GM12878 (cell line): ENCODE data around the gene SH2B3. TPM values are rescaled to one million over a fixed set of nuclear protein-coding genes. Genes with fewer than 3 reads are reported as not detected.

Source experiments
- CBX3 ChIP-seq: fragments of 200-600 bp; sonication (generic); IDR thresholded peaks from 2 replicates; pipeline ENCODE4 v1.6.1; 2016; ENCODE audit warnings: low read depth, borderline replicate concordance
- CREB1 ChIP-seq: IDR thresholded peaks from 2 replicates; pipeline ENCODE4 v1.6.1; 2012; ENCODE audit warnings: low read depth, mild to moderate bottlenecking, inconsistent platforms
- EED ChIP-seq: sonication (generic); IDR thresholded peaks from 2 replicates; pipeline ENCODE4 v1.6.1; 2016; ENCODE audit warnings: antibody characterized with exemption, low read depth
- GATAD2B ChIP-seq: fragments of 450-650 bp; conservative IDR thresholded peaks from 2 replicates; pipeline ENCODE4 v1.6.1; 2017; ENCODE audit warnings: low read depth, mild to moderate bottlenecking, moderate library complexity
- HDGF ChIP-seq: fragments of 450-650 bp; IDR thresholded peaks from 2 replicates; pipeline ENCODE4 v1.6.1; 2016; ENCODE audit warnings: antibody characterized with exemption
- KAT2A ChIP-seq: conservative IDR thresholded peaks from 2 replicates; pipeline ENCODE4 v1.6.1; 2011; ENCODE audit warnings: low read depth, low read length; ENCODE audit not compliant: control insufficient read depth
- NFIC ChIP-seq: IDR thresholded peaks from 2 replicates; pipeline ENCODE4 v1.6.1; 2012; ENCODE audit warnings: low read depth, mild to moderate bottlenecking, inconsistent platforms, low read length, moderate library complexity
- POU2F2 ChIP-seq: IDR thresholded peaks from 3 replicates; pipeline ENCODE4 v1.6.1; 2011; ENCODE audit warnings: low read depth, mild to moderate bottlenecking, low read length, borderline replicate concordance
- RAD51 ChIP-seq: fragments of 450-650 bp; IDR thresholded peaks from 2 replicates; pipeline ENCODE4 v1.6.1; 2016; ENCODE audit warnings: moderate library complexity, mild to moderate bottlenecking, inconsistent platforms
- RB1 ChIP-seq: fragments of 450-650 bp; formaldehyde crosslinking; IDR thresholded peaks from 2 replicates; pipeline ENCODE4 v1.6.1; 2017; ENCODE audit warnings: mild to moderate bottlenecking, borderline replicate concordance
- RFX5 ChIP-seq: IDR thresholded peaks from 2 replicates; pipeline ENCODE4 v1.6.1; 2011; ENCODE audit warnings: low read depth, low read length, improper control_type of control experiment
- SRF ChIP-seq, 2 experiments: IDR thresholded peaks; 2 replicates each; pipeline ENCODE4 v1.6.1; 2011; ENCODE audit warnings: low read depth in 2 of 2, low read length in 2 of 2, mild to moderate bottlenecking in 1 of 2, moderate library complexity in 1 of 2
- ZNF207 ChIP-seq: fragments of 450-650 bp; IDR thresholded peaks from 2 replicates; pipeline ENCODE4 v1.6.1; 2014; ENCODE audit warnings: antibody characterized with exemption, mild to moderate bottlenecking, borderline replicate concordance
- polyA plus RNA-seq, 11 experiments: library from polyadenylated mRNA; depleted of rRNA in 4 of 11; unstranded in 6 of 11; stranded (reverse) in 5 of 11; fragments of >200 nt; fragmentation: Nextera tagmentation in 4 of 11; fragmentation: Illumina TruSeq in 1 of 11; extraction: Ambion mirVana in 4 of 11; extraction: Trizol in 1 of 11; gene quantifications; 1 replicate in 1 of 11; 2 replicates in 10 of 11; pipeline versions ENCODE4 v1.2.1 to v1.2.3, GENCODE V29; 2011 to 2016; ENCODE audit warnings: inconsistent platforms in 2 of 11, missing spikeins in 2 of 11, low read depth in 1 of 11
- total RNA-seq, 4 experiments: library from RNA; depleted of rRNA in 3 of 4; stranded (reverse); fragments of >200 nt in 3 of 4; fragmentation: Illumina TruSeq in 1 of 4; extraction: Trizol in 1 of 4; gene quantifications; 2 replicates each; pipeline versions ENCODE4 v1.2.1 to v1.2.3, GENCODE V29; 2013 to 2021
- TF ChIP-seq, protein P1 (sequence below): IDR thresholded peaks from 2 replicates; pipeline ENCODE4 v1.6.1; 2012; ENCODE audit warnings: improper control_type of control experiment, low read depth, low read length; ENCODE audit not compliant: insufficient replicate concordance
- TF ChIP-seq, protein P2 (sequence below): fragments of 450-650 bp; IDR thresholded peaks from 2 replicates; pipeline ENCODE4 v1.6.1; 2017; ENCODE audit warnings: mild to moderate bottlenecking, moderate library complexity
- TF ChIP-seq, protein P3 (sequence below): IDR thresholded peaks from 2 replicates; pipeline ENCODE4 v1.6.1; 2011; ENCODE audit warnings: mild to moderate bottlenecking, low read depth, low read length, moderate library complexity; ENCODE audit not compliant: insufficient replicate concordance
- TF ChIP-seq, protein P4 (sequence below): fragments of 450-650 bp; IDR thresholded peaks from 2 replicates; pipeline ENCODE4 v1.6.1; 2017; ENCODE audit warnings: borderline replicate concordance

The SH2B3 gene
- total and polyA plus RNA-seq, 10 of the 15 experiments (the other 5 are each of a cell fraction or from before 2014, with no cell fraction given): 5.8 to 46.4 (median 23.3) TPM

DNA sequence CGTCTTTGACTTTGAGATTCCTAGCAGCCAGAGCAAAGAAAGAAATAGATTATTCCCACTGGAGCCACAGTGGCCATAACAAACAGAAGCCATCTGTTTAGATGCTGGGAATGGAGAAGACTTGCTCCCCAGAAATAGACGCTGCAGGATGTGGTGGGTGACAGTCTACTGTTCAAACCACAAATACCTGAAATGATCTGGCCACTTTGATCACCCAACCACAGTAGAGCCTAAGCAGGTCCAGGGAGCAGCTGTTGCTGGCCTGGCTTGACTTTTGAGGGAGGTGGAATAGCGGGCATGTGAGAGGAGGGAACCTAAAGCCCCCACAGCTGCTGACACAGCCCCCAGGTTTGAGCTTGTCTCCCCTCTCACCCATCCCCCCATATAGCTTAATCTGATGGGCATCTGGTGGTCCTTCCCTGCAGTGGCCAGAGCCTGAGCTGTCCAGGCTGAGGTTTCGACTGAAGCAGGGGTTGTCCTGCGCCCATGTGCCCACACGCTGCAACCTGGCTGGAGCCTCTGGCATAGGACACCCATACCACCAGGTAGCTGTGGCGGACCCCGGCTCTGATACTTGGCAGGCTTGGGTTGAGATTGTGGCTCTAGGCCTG lies 38.7 kb downstream of the SH2B3 start (continued):
- TF ChIP-seq, protein P1, sequence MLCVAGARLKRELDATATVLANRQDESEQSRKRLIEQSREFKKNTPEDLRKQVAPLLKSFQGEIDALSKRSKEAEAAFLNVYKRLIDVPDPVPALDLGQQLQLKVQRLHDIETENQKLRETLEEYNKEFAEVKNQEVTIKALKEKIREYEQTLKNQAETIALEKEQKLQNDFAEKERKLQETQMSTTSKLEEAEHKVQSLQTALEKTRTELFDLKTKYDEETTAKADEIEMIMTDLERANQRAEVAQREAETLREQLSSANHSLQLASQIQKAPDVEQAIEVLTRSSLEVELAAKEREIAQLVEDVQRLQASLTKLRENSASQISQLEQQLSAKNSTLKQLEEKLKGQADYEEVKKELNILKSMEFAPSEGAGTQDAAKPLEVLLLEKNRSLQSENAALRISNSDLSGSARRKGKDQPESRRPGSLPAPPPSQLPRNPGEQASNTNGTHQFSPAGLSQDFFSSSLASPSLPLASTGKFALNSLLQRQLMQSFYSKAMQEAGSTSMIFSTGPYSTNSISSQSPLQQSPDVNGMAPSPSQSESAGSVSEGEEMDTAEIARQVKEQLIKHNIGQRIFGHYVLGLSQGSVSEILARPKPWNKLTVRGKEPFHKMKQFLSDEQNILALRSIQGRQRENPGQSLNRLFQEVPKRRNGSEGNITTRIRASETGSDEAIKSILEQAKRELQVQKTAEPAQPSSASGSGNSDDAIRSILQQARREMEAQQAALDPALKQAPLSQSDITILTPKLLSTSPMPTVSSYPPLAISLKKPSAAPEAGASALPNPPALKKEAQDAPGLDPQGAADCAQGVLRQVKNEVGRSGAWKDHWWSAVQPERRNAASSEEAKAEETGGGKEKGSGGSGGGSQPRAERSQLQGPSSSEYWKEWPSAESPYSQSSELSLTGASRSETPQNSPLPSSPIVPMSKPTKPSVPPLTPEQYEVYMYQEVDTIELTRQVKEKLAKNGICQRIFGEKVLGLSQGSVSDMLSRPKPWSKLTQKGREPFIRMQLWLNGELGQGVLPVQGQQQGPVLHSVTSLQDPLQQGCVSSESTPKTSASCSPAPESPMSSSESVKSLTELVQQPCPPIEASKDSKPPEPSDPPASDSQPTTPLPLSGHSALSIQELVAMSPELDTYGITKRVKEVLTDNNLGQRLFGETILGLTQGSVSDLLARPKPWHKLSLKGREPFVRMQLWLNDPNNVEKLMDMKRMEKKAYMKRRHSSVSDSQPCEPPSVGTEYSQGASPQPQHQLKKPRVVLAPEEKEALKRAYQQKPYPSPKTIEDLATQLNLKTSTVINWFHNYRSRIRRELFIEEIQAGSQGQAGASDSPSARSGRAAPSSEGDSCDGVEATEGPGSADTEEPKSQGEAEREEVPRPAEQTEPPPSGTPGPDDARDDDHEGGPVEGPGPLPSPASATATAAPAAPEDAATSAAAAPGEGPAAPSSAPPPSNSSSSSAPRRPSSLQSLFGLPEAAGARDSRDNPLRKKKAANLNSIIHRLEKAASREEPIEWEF: peak; percentile 52
- TF ChIP-seq RB1 (no peak), NFIC (peak; percentile 96), SRF (IDR thresholded peaks at IDR 0.05; ENCODE audit: low read depth in 2 of 2, low read length in 2 of 2) (no peak), RFX5 (no peak), HDGF (no peak), CBX3 (no peak), RAD51 (no peak), POU2F2 (peak; percentile 79; the same call in 2 of the 3 replicates), ZNF207 (no peak), CREB1 (peak; percentile 73), KAT2A (no peak), GATAD2B (no peak), EED (peak; percentile 99)
- TF ChIP-seq, protein P2, sequence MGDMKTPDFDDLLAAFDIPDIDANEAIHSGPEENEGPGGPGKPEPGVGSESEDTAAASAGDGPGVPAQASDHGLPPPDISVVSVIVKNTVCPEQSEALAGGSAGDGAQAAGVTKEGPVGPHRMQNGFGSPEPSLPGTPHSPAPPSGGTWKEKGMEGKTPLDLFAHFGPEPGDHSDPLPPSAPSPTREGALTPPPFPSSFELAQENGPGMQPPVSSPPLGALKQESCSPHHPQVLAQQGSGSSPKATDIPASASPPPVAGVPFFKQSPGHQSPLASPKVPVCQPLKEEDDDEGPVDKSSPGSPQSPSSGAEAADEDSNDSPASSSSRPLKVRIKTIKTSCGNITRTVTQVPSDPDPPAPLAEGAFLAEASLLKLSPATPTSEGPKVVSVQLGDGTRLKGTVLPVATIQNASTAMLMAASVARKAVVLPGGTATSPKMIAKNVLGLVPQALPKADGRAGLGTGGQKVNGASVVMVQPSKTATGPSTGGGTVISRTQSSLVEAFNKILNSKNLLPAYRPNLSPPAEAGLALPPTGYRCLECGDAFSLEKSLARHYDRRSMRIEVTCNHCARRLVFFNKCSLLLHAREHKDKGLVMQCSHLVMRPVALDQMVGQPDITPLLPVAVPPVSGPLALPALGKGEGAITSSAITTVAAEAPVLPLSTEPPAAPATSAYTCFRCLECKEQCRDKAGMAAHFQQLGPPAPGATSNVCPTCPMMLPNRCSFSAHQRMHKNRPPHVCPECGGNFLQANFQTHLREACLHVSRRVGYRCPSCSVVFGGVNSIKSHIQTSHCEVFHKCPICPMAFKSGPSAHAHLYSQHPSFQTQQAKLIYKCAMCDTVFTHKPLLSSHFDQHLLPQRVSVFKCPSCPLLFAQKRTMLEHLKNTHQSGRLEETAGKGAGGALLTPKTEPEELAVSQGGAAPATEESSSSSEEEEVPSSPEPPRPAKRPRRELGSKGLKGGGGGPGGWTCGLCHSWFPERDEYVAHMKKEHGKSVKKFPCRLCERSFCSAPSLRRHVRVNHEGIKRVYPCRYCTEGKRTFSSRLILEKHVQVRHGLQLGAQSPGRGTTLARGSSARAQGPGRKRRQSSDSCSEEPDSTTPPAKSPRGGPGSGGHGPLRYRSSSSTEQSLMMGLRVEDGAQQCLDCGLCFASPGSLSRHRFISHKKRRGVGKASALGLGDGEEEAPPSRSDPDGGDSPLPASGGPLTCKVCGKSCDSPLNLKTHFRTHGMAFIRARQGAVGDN: no peak
- TF ChIP-seq, protein P3, sequence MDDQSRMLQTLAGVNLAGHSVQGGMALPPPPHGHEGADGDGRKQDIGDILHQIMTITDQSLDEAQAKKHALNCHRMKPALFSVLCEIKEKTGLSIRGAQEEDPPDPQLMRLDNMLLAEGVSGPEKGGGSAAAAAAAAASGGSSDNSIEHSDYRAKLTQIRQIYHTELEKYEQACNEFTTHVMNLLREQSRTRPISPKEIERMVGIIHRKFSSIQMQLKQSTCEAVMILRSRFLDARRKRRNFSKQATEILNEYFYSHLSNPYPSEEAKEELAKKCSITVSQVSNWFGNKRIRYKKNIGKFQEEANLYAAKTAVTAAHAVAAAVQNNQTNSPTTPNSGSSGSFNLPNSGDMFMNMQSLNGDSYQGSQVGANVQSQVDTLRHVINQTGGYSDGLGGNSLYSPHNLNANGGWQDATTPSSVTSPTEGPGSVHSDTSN: peak; percentile 28
- TF ChIP-seq, protein P4, sequence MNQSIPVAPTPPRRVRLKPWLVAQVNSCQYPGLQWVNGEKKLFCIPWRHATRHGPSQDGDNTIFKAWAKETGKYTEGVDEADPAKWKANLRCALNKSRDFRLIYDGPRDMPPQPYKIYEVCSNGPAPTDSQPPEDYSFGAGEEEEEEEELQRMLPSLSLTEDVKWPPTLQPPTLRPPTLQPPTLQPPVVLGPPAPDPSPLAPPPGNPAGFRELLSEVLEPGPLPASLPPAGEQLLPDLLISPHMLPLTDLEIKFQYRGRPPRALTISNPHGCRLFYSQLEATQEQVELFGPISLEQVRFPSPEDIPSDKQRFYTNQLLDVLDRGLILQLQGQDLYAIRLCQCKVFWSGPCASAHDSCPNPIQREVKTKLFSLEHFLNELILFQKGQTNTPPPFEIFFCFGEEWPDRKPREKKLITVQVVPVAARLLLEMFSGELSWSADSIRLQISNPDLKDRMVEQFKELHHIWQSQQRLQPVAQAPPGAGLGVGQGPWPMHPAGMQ: no peak
